OCI-LY7 (cell line): ENCODE results near the gene KRT33A. TPM values are rescaled to one million over a fixed set of nuclear protein-coding genes. Genes with fewer than 3 reads are reported as not detected.

Source experiments
- BruUV-seq: library from RNA; stranded (reverse); fragments of 400-500 nt; replicated peaks from 2 replicates; lab custom pipeline; 2021; lab: Mats Ljungman, UMichigan
- CTCF ChIA-PET: fragments of 300-600 bp; sonication (Branson Sonifier 250); formaldehyde crosslinking; loops from one replicate; lab custom pipeline; 2022; ENCODE audit warnings: antibody characterized with exemption; ENCODE audit not compliant: unreplicated experiment; lab: Charles Lee
- POLR2A ChIA-PET: fragments of 300-600 bp; sonication (Branson Sonifier 250); formaldehyde crosslinking; loops from one replicate; lab custom pipeline; 2022; ENCODE audit warnings: antibody characterized with exemption; lab: Charles Lee
- DNase-seq: peaks from one replicate; pipeline ENCODE4 v3.0.0-alpha.2; 2015; ENCODE audit warnings: low spot score
- H2AFZ ChIP-seq: fragments of 200-600 bp; sonication (generic), shearing (Covaris generic); 2 replicates; pipeline ENCODE4 v1.6.1; 2014; ENCODE audit warnings: mild to moderate bottlenecking, antibody characterized with exemption, low read length, moderate library complexity
- H3K27ac ChIP-seq: fragments of 200-600 bp; sonication (generic); 2 replicates; pipeline ENCODE4 v1.5.1; 2014; ENCODE audit warnings: mixed run types, low read depth, mild to moderate bottlenecking, moderate library complexity, low read length, inconsistent platforms; ENCODE audit not compliant: poor library complexity, severe bottlenecking
- H3K36me3 ChIP-seq: fragments of 200-600 bp; sonication (generic); 2 replicates; pipeline ENCODE4 v1.6.1; 2014; ENCODE audit warnings: mild to moderate bottlenecking, antibody characterized with exemption, low read length, moderate library complexity, mixed read lengths; ENCODE audit not compliant: insufficient read depth
- H3K4me1 ChIP-seq: fragments of 200-600 bp; sonication (generic); 2 replicates; pipeline ENCODE4 v1.5.1; 2014; ENCODE audit warnings: mild to moderate bottlenecking, low read length; ENCODE audit not compliant: insufficient read depth, poor library complexity, severe bottlenecking
- H3K4me2 ChIP-seq: fragments of 200-600 bp; sonication (generic); 2 replicates; pipeline ENCODE4 v1.6.1; 2014; ENCODE audit warnings: mild to moderate bottlenecking, low read length
- H3K4me3 ChIP-seq: fragments of 200-600 bp; sonication (generic); 2 replicates; pipeline ENCODE4 v1.5.1; 2014; ENCODE audit warnings: mild to moderate bottlenecking, low read depth, low read length; ENCODE audit not compliant: poor library complexity, severe bottlenecking
- H3K79me2 ChIP-seq: fragments of 200-600 bp; sonication (generic); 2 replicates; pipeline ENCODE4 v1.6.1; 2016; ENCODE audit warnings: low read depth, mild to moderate bottlenecking, low read length, moderate library complexity, mixed read lengths; ENCODE audit not compliant: insufficient read depth
- H3K9me2 ChIP-seq: fragments of 200-600 bp; sonication (generic); 2 replicates; pipeline ENCODE4 v1.6.1; 2016; ENCODE audit warnings: mild to moderate bottlenecking, low read length, mixed read lengths; ENCODE audit not compliant: insufficient read depth
- H3K9me3 ChIP-seq: fragments of 200-600 bp; sonication (generic); 2 replicates; pipeline ENCODE4 v1.6.1; 2014; ENCODE audit warnings: mild to moderate bottlenecking, mixed run types, low read length, mixed read lengths
- H4K20me1 ChIP-seq: fragments of 200-600 bp; sonication (generic); 2 replicates; pipeline ENCODE4 v1.6.1; 2014; ENCODE audit warnings: mild to moderate bottlenecking, antibody characterized with exemption, low read length, moderate library complexity, mixed read lengths; ENCODE audit not compliant: insufficient read depth
- EZH2phosphoT487 ChIP-seq: fragments of 200-600 bp; sonication (generic); IDR thresholded peaks from 2 replicates; pipeline ENCODE4 v1.6.1; 2018; ENCODE audit warnings: low read depth, borderline replicate concordance, mild to moderate bottlenecking, mixed run types, antibody characterized with exemption, low read length, moderate library complexity, mixed read lengths
- intact Hi-C: fragments of 100-400 bp; cut with micrococcal nuclease; formaldehyde crosslinking; loops from one replicate; pipeline ENCODE4 v1.10.0; 2022; ENCODE audit not compliant: unreplicated experiment
- total RNA-seq, 2 experiments: library from RNA; depleted of rRNA in 1 of 2; stranded (reverse); fragments of >200 nt in 1 of 2; shearing (Covaris generic) in 1 of 2; gene quantifications; 2 replicates each; pipeline ENCODE4 v1.2.3, GENCODE V29; 2014 to 2022
- TF ChIP-seq, protein P1 (sequence below): fragments of 200-600 bp; sonication (generic); conservative IDR thresholded peaks from 2 replicates; pipeline ENCODE4 v1.5.1; 2014; ENCODE audit warnings: mild to moderate bottlenecking, antibody characterized with exemption, low read length, moderate library complexity, mixed read lengths

KRT33A gene
- total RNA-seq, 2 experiments from 2014 or later, result not detected

DNA sequence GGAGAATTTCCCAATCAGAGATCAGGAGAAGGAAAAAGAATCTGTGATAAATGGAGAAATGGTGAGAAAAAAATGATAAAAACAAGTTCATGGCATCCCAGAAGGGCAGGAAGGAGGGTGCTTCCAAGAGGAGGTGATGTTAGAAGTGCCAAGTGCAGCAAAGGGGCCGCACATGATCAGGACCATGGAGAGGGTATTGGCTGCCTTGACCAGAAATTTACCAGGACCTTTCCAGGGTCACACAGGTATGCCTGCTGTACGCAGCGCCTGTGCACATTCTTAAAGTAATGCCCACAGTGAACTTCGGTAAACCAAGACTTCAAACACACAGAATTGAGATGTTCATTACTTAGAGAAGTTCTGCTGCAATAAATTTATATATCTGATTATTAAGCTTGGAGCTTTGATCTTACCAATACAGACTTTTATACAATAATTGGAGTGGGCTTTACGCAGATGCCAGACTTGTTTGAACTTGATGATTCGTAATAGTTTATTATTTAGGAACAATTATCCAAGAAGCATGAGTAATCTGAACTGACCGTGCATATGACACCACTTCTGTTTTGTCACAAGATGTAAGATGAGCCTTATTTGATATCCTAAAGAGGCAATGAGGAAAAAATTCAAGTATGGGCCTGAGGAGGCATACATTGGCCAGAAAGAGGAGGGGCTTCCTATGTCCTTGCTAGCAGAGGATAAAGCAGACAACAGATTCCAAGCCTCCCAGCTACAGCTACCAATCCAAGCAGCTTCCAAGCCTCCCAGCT is 2.2 kb upstream of the KRT33A start:
- ChIA-PET POLR2A (interaction anchor here (0.9 kb wide), 1 partner anchor 426 kb away, joined by 3 read pairs; no protein-coding TSS in a partner anchor), CTCF (no interaction called here)
- H4K20me1 ChIP-seq, result no peaks in the 10 kb centered on the region
- H3K4me1 ChIP-seq, result no peaks in the 10 kb centered on the region
- no peak overlapping the region for H3K4me3 ChIP-seq
- no peaks in the 10 kb centered on the region for H3K79me2 ChIP-seq
- H3K4me2 ChIP-seq, result no peak overlapping the region
- BruUV-seq, result no TSS peak
- no peaks in the 10 kb centered on the region for H3K9me3 ChIP-seq
- TF ChIP-seq, protein P1, sequence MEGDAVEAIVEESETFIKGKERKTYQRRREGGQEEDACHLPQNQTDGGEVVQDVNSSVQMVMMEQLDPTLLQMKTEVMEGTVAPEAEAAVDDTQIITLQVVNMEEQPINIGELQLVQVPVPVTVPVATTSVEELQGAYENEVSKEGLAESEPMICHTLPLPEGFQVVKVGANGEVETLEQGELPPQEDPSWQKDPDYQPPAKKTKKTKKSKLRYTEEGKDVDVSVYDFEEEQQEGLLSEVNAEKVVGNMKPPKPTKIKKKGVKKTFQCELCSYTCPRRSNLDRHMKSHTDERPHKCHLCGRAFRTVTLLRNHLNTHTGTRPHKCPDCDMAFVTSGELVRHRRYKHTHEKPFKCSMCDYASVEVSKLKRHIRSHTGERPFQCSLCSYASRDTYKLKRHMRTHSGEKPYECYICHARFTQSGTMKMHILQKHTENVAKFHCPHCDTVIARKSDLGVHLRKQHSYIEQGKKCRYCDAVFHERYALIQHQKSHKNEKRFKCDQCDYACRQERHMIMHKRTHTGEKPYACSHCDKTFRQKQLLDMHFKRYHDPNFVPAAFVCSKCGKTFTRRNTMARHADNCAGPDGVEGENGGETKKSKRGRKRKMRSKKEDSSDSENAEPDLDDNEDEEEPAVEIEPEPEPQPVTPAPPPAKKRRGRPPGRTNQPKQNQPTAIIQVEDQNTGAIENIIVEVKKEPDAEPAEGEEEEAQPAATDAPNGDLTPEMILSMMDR, result no peak
- TF ChIP-seq EZH2phosphoT487, result no peak
- intact Hi-C loops, result no loop called here
- no peak overlapping the region for H3K27ac ChIP-seq
- no peak overlapping the region for H2AFZ ChIP-seq
- H3K9me2 ChIP-seq, result no peaks in the 10 kb centered on the region
- H3K36me3 ChIP-seq, result no peaks in the 10 kb centered on the region
- no peak for DNase-seq

DNA sequence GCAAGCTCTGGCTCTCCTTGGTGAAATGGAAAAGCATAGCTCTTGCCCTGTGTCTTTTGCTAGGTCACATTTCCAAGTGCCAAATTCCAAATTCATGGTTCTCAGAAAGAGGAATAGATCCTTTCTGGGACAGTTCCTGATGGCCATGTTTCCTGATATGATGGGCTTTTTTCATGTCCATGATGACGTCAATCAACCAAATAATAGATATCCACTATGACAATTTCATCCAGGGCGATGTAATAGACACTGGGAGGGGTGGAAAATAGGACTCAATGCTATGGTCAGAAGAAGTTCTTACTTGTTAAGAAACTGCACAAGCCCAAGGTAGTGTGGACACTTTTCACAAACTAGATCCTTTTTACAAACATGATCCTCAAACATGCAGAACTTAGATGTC is 549 bp upstream of the KRT33A start:
- no peaks in the 10 kb centered on the region for H3K9me3 ChIP-seq
- BruUV-seq, result no TSS peak
- intact Hi-C loops, result no loop called here
- no peak overlapping the region for H3K4me3 ChIP-seq
- no peaks in the 10 kb centered on the region for H3K4me1 ChIP-seq
- no peaks in the 10 kb centered on the region for H4K20me1 ChIP-seq
- H3K9me2 ChIP-seq, result no peaks in the 10 kb centered on the region
- no peak for DNase-seq
- POLR2A ChIA-PET, result no interaction called here
- H2AFZ ChIP-seq, result no peak overlapping the region
- H3K79me2 ChIP-seq, result no peaks in the 10 kb centered on the region
- CTCF ChIA-PET, result no interaction called here
- TF ChIP-seq EZH2phosphoT487, result no peak
- TF ChIP-seq, protein P1, result no peak
- no peak overlapping the region for H3K4me2 ChIP-seq
- no peaks in the 10 kb centered on the region for H3K36me3 ChIP-seq
- no peak overlapping the region for H3K27ac ChIP-seq
